Glutamatergic neuron (in vitro differentiated cells): Measurements from ENCODE around the gene FOS. TPM values are rescaled to one million over a fixed set of nuclear protein-coding genes. Genes with fewer than 3 reads are reported as not detected.
A peak's percentile ranks its signal among the peaks of the same experiment; 100 is the strongest.

Source experiments
- DNase-seq: peaks from one replicate; pipeline ENCODE4 v3.0.0; 2022
- H3K27ac Mint-ChIP-seq: one replicate; pipeline ENCODE4 v1.8.0; 2020; ENCODE audit warnings: mild to moderate bottlenecking, mixed read lengths, inconsistent platforms; ENCODE audit not compliant: unreplicated experiment
- H3K27me3 Mint-ChIP-seq: one replicate; pipeline ENCODE4 v1.8.0; 2020; ENCODE audit warnings: mild to moderate bottlenecking, moderate library complexity, mixed read lengths, inconsistent platforms; ENCODE audit not compliant: unreplicated experiment
- H3K36me3 Mint-ChIP-seq: one replicate; pipeline ENCODE4 v1.8.0; 2020; ENCODE audit warnings: mild to moderate bottlenecking, mixed read lengths, inconsistent platforms; ENCODE audit not compliant: unreplicated experiment
- H3K4me1 Mint-ChIP-seq: one replicate; pipeline ENCODE4 v1.8.0; 2020; ENCODE audit warnings: mild to moderate bottlenecking, low read depth, mixed read lengths, inconsistent platforms; ENCODE audit not compliant: unreplicated experiment
- H3K4me3 Mint-ChIP-seq: one replicate; pipeline ENCODE4 v1.8.0; 2020; ENCODE audit warnings: mild to moderate bottlenecking, mixed read lengths, inconsistent platforms; ENCODE audit not compliant: unreplicated experiment
- H3K9me3 Mint-ChIP-seq: one replicate; pipeline ENCODE4 v1.8.0; 2020; ENCODE audit warnings: mild to moderate bottlenecking, moderate library complexity, mixed read lengths, inconsistent platforms; ENCODE audit not compliant: unreplicated experiment
- CTCF ChIP-seq: fragments of 200-600 bp; sonication (generic); IDR thresholded peaks from one replicate; pipeline ENCODE4 v1.5.0; 2021; ENCODE audit not compliant: partially characterized antibody, unreplicated experiment
- total RNA-seq: library from RNA; stranded (reverse); fragmentation: NEBNext Ultra II Directional; extraction: Animal tissue kit (Norgen Biotek cat#: 25700); gene quantifications from one replicate; pipeline ENCODE4 v1.2.1, GENCODE V29; 2021; ENCODE audit not compliant: unreplicated experiment

FOS gene
- total RNA-seq, 1 donor from 2014 or later, result 2.9 TPM

GRCh38 chr14:75323571-75323970 lies 44.9 kb downstream of the FOS start:
- TF ChIP-seq CTCF, result no peak
- no peaks in the 10 kb centered on the region for H3K36me3 Mint-ChIP-seq
- H3K4me1 Mint-ChIP-seq, result peaks cover 5% of the 10 kb centered on the region
- H3K27me3 Mint-ChIP-seq, result no peaks in the 10 kb centered on the region
- DNase-seq, result no peak
- H3K4me3 Mint-ChIP-seq, result no peak overlapping the region
- H3K9me3 Mint-ChIP-seq, result peaks cover 3% of the 10 kb centered on the region
- no peak overlapping the region for H3K27ac Mint-ChIP-seq

- Mint-ChIP-seq H3K4me1 (peaks cover 6% of the 10 kb centered on the region), H3K27me3 (no peaks in the 10 kb centered on the region), H3K27ac (no peak overlapping the region), H3K4me3 (no peak overlapping the region), H3K36me3 (no peaks in the 10 kb centered on the region), H3K9me3 (no peaks in the 10 kb centered on the region)
- peak; percentile 32 for DNase-seq
- TF ChIP-seq CTCF, result no peak
Observed at GRCh38 chr14:75328558-75329155, 50.0 kb downstream of the FOS start.

GRCh38 chr14:75329369-75329768 lies 50.7 kb downstream of the FOS start:
- H3K27me3 Mint-ChIP-seq, result no peaks in the 10 kb centered on the region

GRCh38 chr14:75331471-75331870 lies 52.8 kb downstream of the FOS start:
- H3K9me3 Mint-ChIP-seq, result peaks cover 2% of the 10 kb centered on the region
- no peak overlapping the region for H3K4me3 Mint-ChIP-seq
- H3K27me3 Mint-ChIP-seq, result no peaks in the 10 kb centered on the region
- no peak overlapping the region for H3K27ac Mint-ChIP-seq
- no peak for TF ChIP-seq CTCF
- H3K4me1 Mint-ChIP-seq, result peaks cover 6% of the 10 kb centered on the region
- no peaks in the 10 kb centered on the region for H3K36me3 Mint-ChIP-seq
- no peak for DNase-seq

More at GRCh38 chr14:75329369-75329768, 50.7 kb downstream of the FOS start:
- no peak for TF ChIP-seq CTCF
- no peaks in the 10 kb centered on the region for H3K9me3 Mint-ChIP-seq
- no peaks in the 10 kb centered on the region for H3K36me3 Mint-ChIP-seq
- H3K4me3 Mint-ChIP-seq, result no peak overlapping the region
- H3K27ac Mint-ChIP-seq, result no peak overlapping the region
- no peak for DNase-seq
- peaks cover 6% of the 10 kb centered on the region for H3K4me1 Mint-ChIP-seq

Other genes starting within 250 kb of the FOS start
- 17.1 TPM for gene MLH3, start 227.4 kb upstream of the FOS start, total RNA-seq
- 14.3 TPM for gene ACYP1, start 214.8 kb upstream of the FOS start, total RNA-seq
- 3.2 TPM for gene ZC2HC1C, start 209.2 kb upstream of the FOS start, total RNA-seq
- 50.7 TPM for gene NEK9, start 151.8 kb upstream of the FOS start, total RNA-seq
- gene TMED10, start 102.2 kb upstream of the FOS start, total RNA-seq, result 124 TPM
- 5.7 TPM for gene JDP2, start 149.2 kb downstream of the FOS start, total RNA-seq
- not detected for gene BATF, start 243.6 kb downstream of the FOS start, total RNA-seq